Measurements from ENCODE around the gene NKIRAS2. TPM values are rescaled to one million over a fixed set of nuclear protein-coding genes. Genes with fewer than 3 reads are reported as not detected.

Gene NKIRAS2
- total RNA-seq, 8 experiments from 2014 or later = 32.3 to 65.8 (median 51.8) TPM

GRCh38 chr17:41982026-41982760 is 37.7 kb upstream of the NKIRAS2 start:
- H3K27ac ChIP-seq = no peak overlapping the region
- H3K4me3 ChIP-seq = no peak overlapping the region
- WGBS, 10 experiments = 80 to 100% (median 100%) methylated on average over 2 to 11 of the region's 14 CpGs; no CpG with 5 or more reads in 1 of the 10 experiments
- no peaks in the 10 kb centered on the region for H3K4me1 ChIP-seq (replicated peaks in 1 of 2)
- ATAC-seq (replicated peaks in 6 of 8) = peak in 1 of 8 experiments; percentile 17
- in situ Hi-C loops (cut with MboI; ENCODE audit: low pct_unique_long_range_greater_than_20kb in 2 of 9, low sequenced_read_pairs in 9 of 9, unreplicated experiment in 9 of 9) = no loop called here

- H3K4me1 ChIP-seq (replicated peaks in 1 of 2) = no peaks in the 10 kb centered on the region
- no peak overlapping the region for H3K27ac ChIP-seq
- 100% methylated on average over 1 to 6 of the region's 8 CpGs; no CpG with 5 or more reads in 5 of the 10 experiments for WGBS, 10 experiments
- ATAC-seq (replicated peaks in 6 of 8) = no peak
- no peak overlapping the region for H3K4me3 ChIP-seq
- in situ Hi-C loops (cut with MboI; ENCODE audit: low pct_unique_long_range_greater_than_20kb in 2 of 9, low sequenced_read_pairs in 9 of 9, unreplicated experiment in 9 of 9) = no loop called here
These were observed 35.4 kb upstream of the NKIRAS2 start for GRCh38 chr17:41984454-41984853.

- WGBS, 10 experiments = 67 to 100% (median 92%) methylated on average over 1 to 8 of the region's 8 CpGs
These were observed 34.0 kb upstream of the NKIRAS2 start for GRCh38 chr17:41985919-41986318.

GRCh38 chr17:41986634-41987033 is 33.3 kb upstream of the NKIRAS2 start:
- in situ Hi-C loops (cut with MboI; ENCODE audit: low pct_unique_long_range_greater_than_20kb in 2 of 9, low sequenced_read_pairs in 9 of 9, unreplicated experiment in 9 of 9) = no loop called here
- Histone ChIP-seq H3K4me1 (replicated peaks in 1 of 2) (no peaks in the 10 kb centered on the region), H3K4me3 (no peak overlapping the region), H3K27ac (no peak overlapping the region)
- no peak for ATAC-seq (replicated peaks in 6 of 8)
- WGBS, 10 experiments = 88 to 100% (median 100%) methylated on average over 1 of the region's 1 CpG; no CpG with 5 or more reads in 4 of the 10 experiments

More at GRCh38 chr17:41985919-41986318, 34.0 kb upstream of the NKIRAS2 start:
- ATAC-seq (replicated peaks in 6 of 8) = no peak
- Histone ChIP-seq H3K4me3 (no peak overlapping the region), H3K4me1 (replicated peaks in 1 of 2) (no peaks in the 10 kb centered on the region), H3K27ac (no peak overlapping the region)
- in situ Hi-C loops (cut with MboI; ENCODE audit: low pct_unique_long_range_greater_than_20kb in 2 of 9, low sequenced_read_pairs in 9 of 9, unreplicated experiment in 9 of 9) = no loop called here

- 60 to 100% (median 100%) methylated on average over 1 to 3 of the region's 3 CpGs; no CpG with 5 or more reads in 7 of the 10 experiments for WGBS, 10 experiments
- ATAC-seq (replicated peaks in 6 of 8) = peak in 6 of 8 experiments; percentile 33 to 89 (median 58)
- Histone ChIP-seq H3K4me1 (replicated peaks in 1 of 2) (peaks cover 0 to 3% of the 10 kb centered on the region in 2 donors), H3K27ac (no peak overlapping the region), H3K4me3 (no peak overlapping the region)
- in situ Hi-C loops (cut with MboI; ENCODE audit: low pct_unique_long_range_greater_than_20kb in 2 of 9, low sequenced_read_pairs in 9 of 9, unreplicated experiment in 9 of 9) = no loop called here
These were observed 32.2 kb upstream of the NKIRAS2 start for GRCh38 chr17:41987642-41988041.

GRCh38 chr17:41988418-41988817 is 31.5 kb upstream of the NKIRAS2 start:
- Histone ChIP-seq H3K27ac (no peak overlapping the region), H3K4me3 (no peak overlapping the region), H3K4me1 (replicated peaks in 1 of 2) (peaks cover 0 to 5% of the 10 kb centered on the region in 2 donors)
- 83 to 100% (median 100%) methylated on average over 1 to 2 of the region's 2 CpGs; no CpG with 5 or more reads in 3 of the 10 experiments for WGBS, 10 experiments
- in situ Hi-C loops (cut with MboI; ENCODE audit: low pct_unique_long_range_greater_than_20kb in 2 of 9, low sequenced_read_pairs in 9 of 9, unreplicated experiment in 9 of 9) = no loop called here
- ATAC-seq (replicated peaks in 6 of 8) = no peak

- H3K27ac ChIP-seq = no peak overlapping the region
- 71 to 99% (median 77%) methylated on average over 1 to 5 of the region's 5 CpGs; no CpG with 5 or more reads in 3 of the 10 experiments for WGBS, 10 experiments
These were observed 30.0 kb upstream of the NKIRAS2 start for GRCh38 chr17:41989702-41990419.

GRCh38 chr17:41992576-41992975 is 27.3 kb upstream of the NKIRAS2 start:
- Histone ChIP-seq H3K4me1 (replicated peaks in 1 of 2) (peaks cover 0 to 5% of the 10 kb centered on the region in 2 donors), H3K27ac (peak overlapping the region in 1 of 2 donors; percentile 52), H3K4me3 (no peak overlapping the region)
- in situ Hi-C loops (cut with MboI; ENCODE audit: low pct_unique_long_range_greater_than_20kb in 2 of 9, low sequenced_read_pairs in 9 of 9, unreplicated experiment in 9 of 9) = no loop called here
- 31 to 70% (median 63%) methylated on average over 1 to 3 of the region's 3 CpGs; no CpG with 5 or more reads in 5 of the 10 experiments for WGBS, 10 experiments
- peak in 4 of 8 experiments; percentile 45 to 53 (median 48) for ATAC-seq (replicated peaks in 6 of 8)

More at GRCh38 chr17:41989702-41990419, 30.0 kb upstream of the NKIRAS2 start:
- ATAC-seq (replicated peaks in 6 of 8) = no peak
- H3K4me1 ChIP-seq (replicated peaks in 1 of 2) = peaks cover 0 to 5% of the 10 kb centered on the region in 2 donors
- no peak overlapping the region for H3K4me3 ChIP-seq
- in situ Hi-C loops (cut with MboI; ENCODE audit: low pct_unique_long_range_greater_than_20kb in 2 of 9, low sequenced_read_pairs in 9 of 9, unreplicated experiment in 9 of 9) = no loop called here

GRCh38 chr17:41996855-41997164 is 23.1 kb upstream of the NKIRAS2 start:
- H3K27ac ChIP-seq = no peak overlapping the region
- in situ Hi-C loops (cut with MboI; ENCODE audit: low pct_unique_long_range_greater_than_20kb in 2 of 9, low sequenced_read_pairs in 9 of 9, unreplicated experiment in 9 of 9) = no loop called here
- peaks cover 0 to 5% of the 10 kb centered on the region in 2 donors for H3K4me1 ChIP-seq (replicated peaks in 1 of 2)
- ATAC-seq (replicated peaks in 6 of 8) = no peak
- no peak overlapping the region for H3K4me3 ChIP-seq
- WGBS, 10 experiments = 67 to 100% (median 98%) methylated on average over 1 to 2 of the region's 2 CpGs; no CpG with 5 or more reads in 6 of the 10 experiments

GRCh38 chr17:41998497-41998896 is 21.4 kb upstream of the NKIRAS2 start:
- no peaks in the 10 kb centered on the region for H3K4me1 ChIP-seq (replicated peaks in 1 of 2)
- 0 to 100% (median 48%) methylated on average over 1 to 2 of the region's 2 CpGs; no CpG with 5 or more reads in 2 of the 10 experiments for WGBS, 10 experiments
- no peak overlapping the region for H3K27ac ChIP-seq
- H3K4me3 ChIP-seq = no peak overlapping the region
- in situ Hi-C loops (cut with MboI; ENCODE audit: low pct_unique_long_range_greater_than_20kb in 2 of 9, low sequenced_read_pairs in 9 of 9, unreplicated experiment in 9 of 9) = no loop called here
- ATAC-seq (replicated peaks in 6 of 8) = no peak

- WGBS, 10 experiments = 80 to 100% (median 94%) methylated on average over 1 to 3 of the region's 3 CpGs; no CpG with 5 or more reads in 2 of the 10 experiments
- peak in 1 of 8 experiments; percentile 17 for ATAC-seq (replicated peaks in 6 of 8)
- in situ Hi-C loops (cut with MboI; ENCODE audit: low pct_unique_long_range_greater_than_20kb in 2 of 9, low sequenced_read_pairs in 9 of 9, unreplicated experiment in 9 of 9) = no loop called here
- Histone ChIP-seq H3K4me1 (replicated peaks in 1 of 2) (no peaks in the 10 kb centered on the region), H3K4me3 (no peak overlapping the region), H3K27ac (no peak overlapping the region)
These were observed 19.3 kb upstream of the NKIRAS2 start for GRCh38 chr17:42000413-42001133.

GRCh38 chr17:42001729-42002128 is 18.2 kb upstream of the NKIRAS2 start:
- WGBS, 10 experiments = 90 to 100% (median 96%) methylated on average over 1 to 2 of the region's 2 CpGs; no CpG with 5 or more reads in 4 of the 10 experiments
- H3K4me3 ChIP-seq = no peak overlapping the region
- H3K27ac ChIP-seq = no peak overlapping the region
- no peaks in the 10 kb centered on the region for H3K4me1 ChIP-seq (replicated peaks in 1 of 2)
- in situ Hi-C loops (cut with MboI; ENCODE audit: low pct_unique_long_range_greater_than_20kb in 2 of 9, low sequenced_read_pairs in 9 of 9, unreplicated experiment in 9 of 9) = no loop called here
- ATAC-seq (replicated peaks in 6 of 8) = no peak
